ENCODE data around the gene UIMC1.

Gene UIMC1

DNA sequence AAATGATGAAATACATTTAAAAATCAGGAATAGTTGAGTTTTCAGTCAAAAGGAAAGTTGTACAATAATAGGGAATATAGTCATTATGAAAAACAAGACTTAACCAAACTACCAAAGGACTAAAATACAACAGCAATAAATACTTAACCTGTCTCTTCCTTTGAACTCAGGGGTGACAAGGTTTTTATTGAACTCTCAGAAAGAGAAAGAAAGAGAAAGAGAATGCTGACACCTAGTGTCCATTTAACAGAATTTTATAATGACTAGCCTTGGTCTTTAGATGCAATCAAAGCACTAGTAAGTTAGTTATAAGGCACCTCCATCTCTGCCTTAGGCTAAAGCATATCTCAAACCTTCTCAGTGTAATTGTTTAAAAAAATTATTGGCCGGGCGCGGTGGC, 47.5 kb downstream of the UIMC1 start:
- Mint-ChIP-seq H3K27me3 (ENCODE audit: low read depth) (no peaks in the 10 kb centered on the region), H3K4me3 (no peak overlapping the region), H3K4me1 (ENCODE audit: low read depth) (peaks cover 5% of the 10 kb centered on the region), H3K27ac (no peak overlapping the region), H3K9me3 (no peaks in the 10 kb centered on the region), H3K36me3 (ENCODE audit: low read depth) (peaks cover 24% of the 10 kb centered on the region)
- no peak for DNase-seq (ENCODE audit: low spot score)

DNA sequence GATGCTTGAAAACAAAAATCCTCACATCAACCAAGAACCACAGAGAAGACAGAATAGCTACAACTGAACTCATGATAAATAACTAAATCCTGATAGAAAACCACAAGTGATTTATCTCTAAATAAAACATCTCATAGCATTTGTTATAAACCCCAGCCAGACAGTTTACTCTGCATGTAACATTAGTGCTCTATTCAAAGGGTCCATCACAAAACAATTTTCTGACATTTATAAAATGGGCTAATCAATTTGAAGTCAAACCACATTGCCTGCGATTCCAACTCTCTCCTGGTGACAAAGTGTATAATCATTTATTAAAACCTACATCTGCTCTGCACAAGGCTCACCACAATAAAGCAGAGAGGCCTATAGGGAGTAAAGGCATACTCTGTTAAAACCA, 49.8 kb downstream of the UIMC1 start:
- Mint-ChIP-seq H3K27ac (no peak overlapping the region), H3K4me3 (no peak overlapping the region), H3K27me3 (ENCODE audit: low read depth) (no peaks in the 10 kb centered on the region), H3K9me3 (no peaks in the 10 kb centered on the region), H3K36me3 (ENCODE audit: low read depth) (peaks cover 26% of the 10 kb centered on the region), H3K4me1 (ENCODE audit: low read depth) (peaks cover 5% of the 10 kb centered on the region)
- no peak for DNase-seq (ENCODE audit: low spot score)

DNA sequence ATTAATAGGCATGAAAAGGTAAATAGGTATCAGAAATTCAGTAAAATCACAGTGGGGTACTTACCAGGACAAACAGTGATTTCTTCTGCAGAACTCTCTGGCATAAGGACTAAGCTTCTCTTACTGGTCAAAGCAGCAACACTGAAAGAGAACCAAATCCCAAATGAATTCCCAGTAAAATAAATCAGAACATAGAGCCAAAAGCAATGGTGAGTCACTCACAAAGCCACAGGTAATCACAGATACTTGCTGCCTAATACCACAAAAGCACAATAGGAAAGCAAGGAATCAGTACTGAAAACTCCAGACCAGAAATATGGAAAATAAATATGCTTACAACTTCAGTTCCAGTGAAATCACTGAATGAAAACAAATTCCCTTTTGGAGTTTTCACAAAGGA, 50.7 kb downstream of the UIMC1 start:
- H3K9me3 Mint-ChIP-seq: no peaks in the 10 kb centered on the region
- H3K27ac Mint-ChIP-seq: no peak overlapping the region
- peaks cover 30% of the 10 kb centered on the region for H3K36me3 Mint-ChIP-seq (ENCODE audit: low read depth)
- no peaks in the 10 kb centered on the region for H3K27me3 Mint-ChIP-seq (ENCODE audit: low read depth)
- DNase-seq (ENCODE audit: low spot score): no peak
- H3K4me3 Mint-ChIP-seq: no peak overlapping the region
- H3K4me1 Mint-ChIP-seq (ENCODE audit: low read depth): peaks cover 5% of the 10 kb centered on the region

DNA sequence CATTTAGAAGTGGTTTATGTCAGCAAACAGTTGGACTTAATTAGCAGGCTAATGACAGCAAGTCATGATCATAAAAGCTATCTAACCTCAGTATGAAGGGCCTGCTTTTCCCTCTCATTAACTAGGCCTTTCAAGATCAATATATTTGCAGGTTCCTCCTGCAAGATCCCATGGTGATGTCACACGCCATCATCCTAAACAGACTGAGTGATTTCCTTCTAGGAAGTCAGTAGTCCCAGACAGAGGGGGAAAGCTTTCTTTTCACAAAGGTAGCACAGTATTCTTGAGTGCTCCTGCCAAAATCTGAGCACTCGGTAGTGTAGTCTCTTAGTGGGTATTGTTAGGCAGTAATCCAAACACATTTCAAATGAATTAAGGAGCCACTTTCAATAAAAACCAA, 52.5 kb downstream of the UIMC1 start:
- H3K4me1 Mint-ChIP-seq (ENCODE audit: low read depth): peaks cover 5% of the 10 kb centered on the region
- H3K4me3 Mint-ChIP-seq: no peak overlapping the region
- peaks cover 34% of the 10 kb centered on the region for H3K36me3 Mint-ChIP-seq (ENCODE audit: low read depth)
- no peaks in the 10 kb centered on the region for H3K9me3 Mint-ChIP-seq
- no peaks in the 10 kb centered on the region for H3K27me3 Mint-ChIP-seq (ENCODE audit: low read depth)
- no peak for DNase-seq (ENCODE audit: low spot score)
- no peak overlapping the region for H3K27ac Mint-ChIP-seq

DNA sequence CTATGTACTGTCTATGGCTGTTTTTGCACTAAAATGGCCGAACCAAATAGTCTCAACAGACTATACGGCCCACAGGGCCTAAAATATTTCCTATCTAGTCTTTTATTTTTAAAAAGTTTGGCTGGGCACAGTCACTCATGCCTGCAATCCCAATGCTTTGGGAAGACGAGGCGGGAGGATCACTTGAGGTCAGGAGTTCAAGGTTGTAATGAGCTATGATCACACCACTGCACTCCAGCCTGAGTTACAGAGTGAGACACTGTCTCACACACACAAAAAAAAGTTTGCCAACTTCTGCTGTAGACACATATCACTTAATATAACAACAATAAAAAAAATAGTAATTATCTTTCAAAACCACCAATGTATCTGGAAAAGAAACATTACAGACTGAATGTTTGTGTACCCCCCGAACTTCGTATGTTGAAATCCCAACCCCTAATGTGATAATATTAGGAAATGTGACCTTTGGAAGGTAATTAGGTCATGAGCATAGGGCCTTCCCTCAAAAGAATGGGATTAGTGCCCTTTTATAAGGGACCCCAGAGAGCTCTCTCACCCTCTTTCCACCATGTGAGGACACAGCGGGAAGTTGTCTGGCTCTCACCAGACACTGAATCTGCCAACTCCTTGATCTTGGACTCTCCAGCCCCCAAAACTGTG, 53.9 kb downstream of the UIMC1 start:
- H3K36me3 Mint-ChIP-seq (ENCODE audit: low read depth): peaks cover 39% of the 10 kb centered on the region

DNA sequence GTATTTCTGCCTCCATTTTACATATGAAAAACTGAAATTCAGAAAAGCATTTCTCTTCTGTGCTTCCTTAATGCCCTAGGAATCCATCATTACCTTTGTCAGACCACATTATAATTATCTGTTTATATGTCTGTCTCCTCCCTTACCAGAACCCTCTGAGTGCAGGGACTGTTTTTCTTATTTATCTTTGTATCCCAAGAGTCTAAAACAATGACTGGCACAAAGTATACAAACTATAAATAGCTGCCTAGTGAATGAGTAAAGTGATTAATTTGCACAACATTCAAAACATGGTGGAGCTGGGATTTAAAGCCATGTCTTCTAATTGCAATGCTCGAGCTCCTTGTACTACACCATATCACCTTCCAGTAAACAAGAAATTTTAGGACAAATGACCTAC, 58.1 kb downstream of the UIMC1 start:
- Mint-ChIP-seq H3K36me3 (ENCODE audit: low read depth) (peaks cover 33% of the 10 kb centered on the region), H3K4me3 (no peak overlapping the region), H3K9me3 (no peaks in the 10 kb centered on the region), H3K27me3 (ENCODE audit: low read depth) (no peaks in the 10 kb centered on the region), H3K4me1 (ENCODE audit: low read depth) (no peaks in the 10 kb centered on the region), H3K27ac (no peak overlapping the region)
- no peak for DNase-seq (ENCODE audit: low spot score)

More for the DNA sequence above, 53.9 kb downstream of the UIMC1 start:
- no peak overlapping the region for H3K4me3 Mint-ChIP-seq
- no peak for DNase-seq (ENCODE audit: low spot score)
- H3K9me3 Mint-ChIP-seq: no peaks in the 10 kb centered on the region
- H3K4me1 Mint-ChIP-seq (ENCODE audit: low read depth): peaks cover 3% of the 10 kb centered on the region
- no peaks in the 10 kb centered on the region for H3K27me3 Mint-ChIP-seq (ENCODE audit: low read depth)
- no peak overlapping the region for H3K27ac Mint-ChIP-seq

DNA sequence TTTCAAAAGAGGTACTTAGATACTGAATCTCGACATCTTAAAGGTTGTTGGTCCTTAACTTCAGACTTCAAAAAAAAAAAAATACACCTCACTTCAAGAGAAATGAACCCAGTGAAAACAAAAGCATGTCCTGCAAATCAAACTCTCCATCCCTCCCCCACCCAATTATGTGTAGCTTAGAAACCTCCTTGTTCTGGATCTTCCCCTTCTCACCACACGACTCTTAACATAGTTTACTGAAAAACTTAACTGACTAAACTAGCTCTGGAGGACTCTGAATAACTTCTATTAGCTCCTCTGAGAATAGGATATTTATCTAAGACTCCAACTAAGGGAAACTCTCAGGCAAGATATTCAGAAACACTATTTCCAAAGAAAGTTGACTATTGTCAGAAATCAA, 58.7 kb downstream of the UIMC1 start:
- peaks cover 36% of the 10 kb centered on the region for H3K36me3 Mint-ChIP-seq (ENCODE audit: low read depth)
- H3K27ac Mint-ChIP-seq: no peak overlapping the region

DNA sequence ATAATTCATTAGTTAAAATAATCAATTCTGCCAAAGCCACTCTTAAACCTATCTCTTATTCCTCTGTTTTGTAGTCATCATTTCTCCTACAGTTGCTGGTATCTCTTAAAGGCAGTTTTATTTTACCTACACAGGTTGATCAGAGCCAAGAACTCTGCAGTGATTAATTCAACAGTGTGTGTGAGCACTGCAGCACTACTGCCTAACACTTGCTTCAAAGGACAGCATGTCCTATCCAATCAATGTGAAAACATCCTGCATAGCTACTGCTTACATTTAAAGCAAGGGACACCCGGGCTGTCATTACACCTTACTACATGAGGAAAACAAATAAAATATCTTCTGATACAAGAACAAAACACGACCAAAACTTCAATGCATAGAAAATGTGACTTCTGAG, 62.3 kb downstream of the UIMC1 start:
- H3K4me1 Mint-ChIP-seq (ENCODE audit: low read depth): no peaks in the 10 kb centered on the region
- no peak for DNase-seq (ENCODE audit: low spot score)
- no peaks in the 10 kb centered on the region for H3K9me3 Mint-ChIP-seq
- peak overlapping the region; percentile 28 for H3K27ac Mint-ChIP-seq
- no peak overlapping the region for H3K4me3 Mint-ChIP-seq
- H3K27me3 Mint-ChIP-seq (ENCODE audit: low read depth): no peaks in the 10 kb centered on the region
- peaks cover 32% of the 10 kb centered on the region for H3K36me3 Mint-ChIP-seq (ENCODE audit: low read depth)

More for the DNA sequence above, 58.7 kb downstream of the UIMC1 start:
- Mint-ChIP-seq H3K4me3 (no peak overlapping the region), H3K9me3 (no peaks in the 10 kb centered on the region), H3K4me1 (ENCODE audit: low read depth) (no peaks in the 10 kb centered on the region), H3K27me3 (ENCODE audit: low read depth) (no peaks in the 10 kb centered on the region)
- DNase-seq (ENCODE audit: low spot score): no peak

DNA sequence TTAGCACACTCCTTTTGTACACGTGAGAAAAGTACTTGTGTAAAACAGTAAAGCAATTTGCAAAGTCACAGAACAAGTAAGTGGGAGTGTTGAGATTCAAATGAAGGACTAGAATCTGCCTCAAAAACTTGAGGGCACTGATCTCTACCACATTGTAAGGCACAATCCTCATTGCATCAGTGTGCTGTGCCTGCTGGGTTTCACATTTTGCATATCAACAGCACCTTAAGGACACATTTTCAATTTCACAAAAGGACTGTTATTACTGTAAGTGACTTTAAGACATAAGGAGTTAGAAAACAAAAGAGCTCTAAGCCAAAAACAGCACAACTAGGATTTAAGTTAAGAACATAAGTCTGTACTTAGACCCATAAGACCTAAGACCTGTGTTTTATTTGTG, 62.8 kb downstream of the UIMC1 start:
- Mint-ChIP-seq H3K27me3 (ENCODE audit: low read depth) (no peaks in the 10 kb centered on the region), H3K4me3 (no peak overlapping the region), H3K27ac (no peak overlapping the region), H3K4me1 (ENCODE audit: low read depth) (no peaks in the 10 kb centered on the region), H3K9me3 (no peaks in the 10 kb centered on the region), H3K36me3 (ENCODE audit: low read depth) (peaks cover 31% of the 10 kb centered on the region)
- DNase-seq (ENCODE audit: low spot score): no peak

DNA sequence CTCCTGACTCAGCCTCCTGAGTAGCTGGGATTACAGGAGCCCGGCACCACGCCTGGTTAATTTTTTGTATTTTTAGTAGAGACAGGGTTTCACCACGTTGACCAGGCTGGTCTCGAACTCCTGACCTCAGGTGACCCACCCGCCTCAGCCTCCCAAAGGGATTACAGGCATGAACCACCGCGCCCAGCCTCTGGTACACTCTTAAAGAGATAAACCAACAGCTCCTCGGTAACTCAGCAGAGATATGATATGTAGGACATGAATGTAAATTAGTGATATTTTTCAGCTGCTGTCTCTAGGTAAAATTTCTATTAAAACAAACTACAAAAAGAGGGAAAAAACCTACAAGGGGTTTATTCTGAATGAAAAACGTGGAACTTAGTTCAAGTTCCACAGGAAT, 64.6 kb downstream of the UIMC1 start:
- no peaks in the 10 kb centered on the region for H3K9me3 Mint-ChIP-seq
- H3K4me1 Mint-ChIP-seq (ENCODE audit: low read depth): no peaks in the 10 kb centered on the region
- H3K4me3 Mint-ChIP-seq: no peak overlapping the region
- H3K27ac Mint-ChIP-seq: no peak overlapping the region
- no peak for DNase-seq (ENCODE audit: low spot score)
- H3K36me3 Mint-ChIP-seq (ENCODE audit: low read depth): peaks cover 25% of the 10 kb centered on the region
- H3K27me3 Mint-ChIP-seq (ENCODE audit: low read depth): no peaks in the 10 kb centered on the region

DNA sequence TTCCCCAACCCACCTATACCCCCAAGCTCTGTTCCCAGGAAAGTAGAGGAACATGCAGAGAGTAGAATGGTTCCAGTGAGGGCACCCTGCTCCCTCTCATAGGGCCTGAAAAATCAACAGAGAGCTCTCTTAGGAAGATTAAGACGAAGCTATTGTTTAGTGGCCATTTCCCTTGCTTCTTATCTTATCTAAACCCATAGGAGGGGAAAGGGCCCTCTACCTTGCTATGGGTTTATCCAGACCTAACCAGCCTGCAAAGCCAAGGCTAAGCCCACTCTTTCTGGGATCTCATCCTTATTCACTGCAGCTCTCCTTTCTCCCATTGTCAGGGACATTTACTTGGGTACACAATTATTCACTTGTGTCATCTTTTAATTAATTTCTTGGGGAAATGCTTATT, 68.1 kb downstream of the UIMC1 start:
- H3K36me3 Mint-ChIP-seq (ENCODE audit: low read depth): peaks cover 23% of the 10 kb centered on the region
- no peak overlapping the region for H3K27ac Mint-ChIP-seq
- H3K4me3 Mint-ChIP-seq: no peak overlapping the region
- H3K4me1 Mint-ChIP-seq (ENCODE audit: low read depth): no peaks in the 10 kb centered on the region
- no peaks in the 10 kb centered on the region for H3K9me3 Mint-ChIP-seq
- H3K27me3 Mint-ChIP-seq (ENCODE audit: low read depth): no peaks in the 10 kb centered on the region
- DNase-seq (ENCODE audit: low spot score): no peak

DNA sequence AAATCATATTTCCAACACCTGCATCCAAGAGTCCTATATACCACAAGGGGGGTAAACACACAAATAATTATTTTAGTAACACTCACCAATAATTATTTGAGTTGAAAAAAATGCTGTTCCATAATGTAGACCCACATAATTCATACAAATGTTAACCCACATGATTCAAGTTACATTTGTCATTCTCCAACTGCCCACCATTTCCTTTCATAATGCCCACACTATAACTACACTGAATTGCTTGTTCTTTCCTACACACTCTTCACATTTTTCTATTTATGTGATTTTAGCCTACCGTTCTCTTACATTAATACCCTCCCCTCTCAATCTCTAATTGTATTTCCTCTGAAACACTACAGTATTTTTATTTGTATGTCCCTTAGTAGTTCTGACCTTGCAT, 71.6 kb downstream of the UIMC1 start:
- Mint-ChIP-seq H3K4me1 (ENCODE audit: low read depth) (no peaks in the 10 kb centered on the region), H3K27me3 (ENCODE audit: low read depth) (no peaks in the 10 kb centered on the region), H3K9me3 (no peaks in the 10 kb centered on the region), H3K4me3 (no peak overlapping the region), H3K36me3 (ENCODE audit: low read depth) (peaks cover 11% of the 10 kb centered on the region), H3K27ac (no peak overlapping the region)
- DNase-seq (ENCODE audit: low spot score): no peak

DNA sequence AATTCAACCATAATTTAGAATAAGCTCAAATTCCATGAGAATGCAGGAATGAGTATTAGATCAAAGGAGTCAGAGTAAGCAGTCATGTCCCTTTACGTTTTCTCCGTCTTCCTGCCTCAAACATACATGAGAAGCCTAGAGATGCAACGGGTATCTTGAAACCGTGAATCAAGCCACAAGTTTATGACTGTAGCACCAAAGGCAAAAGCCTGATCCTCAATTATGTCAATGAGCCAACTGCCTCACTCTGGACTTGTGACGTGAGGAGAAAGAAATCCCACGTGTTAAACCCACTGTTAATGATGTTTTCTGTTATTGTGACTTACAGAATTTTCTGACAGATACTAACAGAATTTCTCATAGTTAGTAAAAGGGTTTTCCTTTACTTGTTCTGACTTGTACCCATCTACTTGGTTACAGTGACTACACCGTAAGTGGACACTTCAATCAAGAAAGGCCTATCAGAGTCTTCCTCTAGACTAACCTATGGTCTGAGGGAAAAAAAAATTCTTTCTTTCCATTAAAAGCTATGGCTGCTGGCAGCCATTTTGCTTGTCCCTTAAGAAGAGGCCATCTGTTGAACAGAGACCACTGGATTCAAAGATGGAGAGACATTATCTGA, 72.2 kb downstream of the UIMC1 start:
- DNase-seq (ENCODE audit: low spot score): no peak
- peaks cover 14% of the 10 kb centered on the region for H3K36me3 Mint-ChIP-seq (ENCODE audit: low read depth)
- peaks cover 4% of the 10 kb centered on the region for H3K4me1 Mint-ChIP-seq (ENCODE audit: low read depth)
- no peak overlapping the region for H3K4me3 Mint-ChIP-seq
- no peaks in the 10 kb centered on the region for H3K9me3 Mint-ChIP-seq
- H3K27ac Mint-ChIP-seq: no peak overlapping the region
- no peaks in the 10 kb centered on the region for H3K27me3 Mint-ChIP-seq (ENCODE audit: low read depth)

DNA sequence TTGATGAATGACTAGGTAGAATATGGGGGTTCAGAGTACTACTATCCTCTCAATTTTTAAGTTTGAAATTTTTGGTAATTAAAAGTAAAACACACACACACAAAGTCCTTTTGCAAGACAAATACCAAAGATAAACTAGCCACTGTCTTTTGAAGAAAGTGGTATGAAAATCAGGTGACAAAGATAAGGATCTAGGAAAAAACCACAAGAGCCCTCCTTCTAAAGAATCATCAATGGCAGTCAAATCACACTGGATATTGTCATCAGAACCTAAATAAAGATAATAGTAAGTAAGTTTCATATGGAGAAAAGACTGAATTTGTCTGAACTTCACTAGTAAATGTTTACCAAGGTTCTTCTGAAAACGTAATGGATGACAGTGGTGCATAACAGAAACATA, 76.9 kb downstream of the UIMC1 start:
- Mint-ChIP-seq H3K9me3 (no peaks in the 10 kb centered on the region), H3K36me3 (ENCODE audit: low read depth) (peaks cover 7% of the 10 kb centered on the region), H3K4me3 (no peak overlapping the region), H3K27ac (peak overlapping the region; percentile 26), H3K27me3 (ENCODE audit: low read depth) (no peaks in the 10 kb centered on the region), H3K4me1 (ENCODE audit: low read depth) (peaks cover 5% of the 10 kb centered on the region)
- DNase-seq (ENCODE audit: low spot score): no peak

DNA sequence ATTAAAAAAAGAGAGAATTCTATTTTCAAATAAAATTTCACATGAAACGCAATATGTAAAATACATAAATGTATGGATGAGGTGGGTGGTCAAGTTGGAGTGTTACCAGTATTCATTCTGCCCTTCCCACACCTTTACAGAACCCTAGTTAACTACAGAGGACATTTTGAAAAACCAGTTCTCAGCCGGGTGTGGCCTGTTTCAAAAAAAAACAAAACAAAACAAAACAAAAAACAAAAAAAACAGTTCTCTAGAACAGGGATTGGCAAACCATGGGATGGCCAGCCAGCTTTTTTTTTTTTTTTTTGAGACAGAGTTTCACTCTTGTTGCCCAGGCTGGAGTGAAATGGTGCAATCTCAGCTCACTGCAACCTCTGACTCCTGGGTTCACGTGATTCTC, 79.0 kb downstream of the UIMC1 start:
- Mint-ChIP-seq H3K9me3 (no peaks in the 10 kb centered on the region), H3K36me3 (ENCODE audit: low read depth) (peaks cover 11% of the 10 kb centered on the region), H3K4me1 (ENCODE audit: low read depth) (peaks cover 7% of the 10 kb centered on the region), H3K4me3 (no peak overlapping the region), H3K27me3 (ENCODE audit: low read depth) (no peaks in the 10 kb centered on the region), H3K27ac (no peak overlapping the region)
- DNase-seq (ENCODE audit: low spot score): no peak

Data from T-helper 2 cell treated with Interferon-gamma antibody and Interleukin-4, amounts not matched to agents 5 μg/mL and 100 μg/mL, for 36 hours (primary cell).